Cardiac septum (tissue), 1 donor: Measurements from ENCODE around the gene APBA2. TPM values are rescaled to one million over a fixed set of nuclear protein-coding genes. Genes with fewer than 3 reads are reported as not detected.

ENCODE experiments used
- DNase-seq: peaks from one replicate; pipeline ENCODE4 v3.0.0-alpha.2; 2020; ENCODE audit warnings: low spot score
- intact Hi-C: fragments of 100-400 bp; cut with DNase I; formaldehyde crosslinking; loops from one replicate; pipeline ENCODE4 v1.14.0; 2022
- total RNA-seq: library from RNA; stranded (reverse); fragmentation: NEBNext Ultra II Directional; extraction: Animal tissue kit (Norgen Biotek cat#: 25700); gene quantifications from one replicate; pipeline ENCODE4 v1.2.1, GENCODE V29; 2021
- donor health status: DM: no; HTN: no; CAD: no.

APBA2 gene
- total RNA-seq, 1 donor from 2014 or later: 0.57 TPM

DNA sequence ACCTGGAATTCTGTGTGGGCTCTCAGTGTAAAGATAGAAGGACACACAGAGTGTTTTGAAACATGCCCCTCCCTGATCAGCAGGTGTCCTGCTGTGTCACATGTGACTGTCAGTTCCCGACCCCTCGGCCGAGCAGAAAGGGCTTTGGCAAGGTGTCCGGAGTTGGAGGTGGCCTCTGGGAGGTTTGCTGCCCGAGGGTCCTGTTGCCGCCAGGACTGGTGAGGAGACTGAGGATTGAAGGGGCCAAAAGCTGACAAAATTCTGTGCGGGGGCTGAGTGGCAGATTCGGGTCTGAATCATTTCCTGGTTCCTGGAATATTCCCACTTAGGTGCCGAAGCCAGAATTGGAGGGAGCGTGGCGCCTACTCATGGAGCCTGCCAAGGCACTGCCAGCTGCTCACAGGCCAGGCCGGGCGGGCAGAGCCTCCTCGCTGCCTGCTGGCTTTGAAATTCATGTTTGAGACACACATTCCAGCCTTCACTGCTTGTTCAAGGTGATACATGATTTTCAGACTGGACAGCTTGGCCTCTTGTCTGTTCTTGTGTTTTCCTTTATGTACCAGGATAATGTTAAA, 83.8 kb downstream of the APBA2 start:
- DNase-seq: peak; percentile 57
- intact Hi-C loops: no loop called here

DNA sequence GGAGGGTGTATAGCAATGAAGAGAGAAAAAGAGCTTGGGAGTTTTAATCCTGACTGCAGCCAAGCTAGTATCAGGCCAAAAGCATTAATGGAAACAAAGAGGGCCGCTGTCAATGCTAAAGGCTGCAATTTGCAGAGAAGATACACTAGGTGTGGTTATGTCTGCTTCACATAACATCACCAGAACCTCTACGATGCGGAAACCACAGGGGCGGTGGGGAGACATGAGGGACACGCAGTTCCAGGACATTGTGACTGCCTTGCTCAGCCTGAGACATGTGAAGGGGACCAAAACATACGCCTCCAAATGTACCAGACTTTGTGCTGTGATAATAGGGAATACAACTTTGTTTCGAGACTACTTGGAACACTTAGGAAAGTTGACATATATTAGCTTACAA, 88.4 kb downstream of the APBA2 start:
- intact Hi-C loops: no loop called here
- DNase-seq: no peak

- DNase-seq: no peak
- intact Hi-C loops: no loop called here
These were observed 90.0 kb downstream of the APBA2 start for GRCh38 chr15:28975766-28976179.

GRCh38 chr15:28977377-28978010, 91.7 kb downstream of the APBA2 start:
- no peak for DNase-seq

DNA sequence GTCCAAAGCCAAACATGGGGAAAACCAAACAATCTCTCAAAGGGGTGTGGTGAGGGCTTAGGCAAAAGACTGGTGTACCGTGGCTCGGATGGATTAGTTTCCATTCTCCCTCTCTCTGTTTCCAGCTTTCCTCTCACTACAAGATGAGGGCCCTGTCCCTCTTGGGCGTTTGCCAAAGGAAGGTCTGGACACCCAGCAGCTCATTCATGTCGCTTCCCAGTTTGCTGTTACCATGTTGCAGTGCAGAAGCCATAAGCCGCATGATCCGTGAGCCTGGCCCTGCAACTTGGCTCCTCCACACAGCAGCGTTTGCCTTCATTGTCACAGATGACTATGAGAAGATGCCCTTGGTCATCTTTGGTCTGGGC, 92.2 kb downstream of the APBA2 start:
- no peak for DNase-seq
- intact Hi-C loops: no loop called here

More at GRCh38 chr15:28977377-28978010, 91.7 kb downstream of the APBA2 start:
- intact Hi-C loops: loop anchor here (1.0 kb wide), 1 partner anchor 16 kb away; no protein-coding TSS in a partner anchor

DNA sequence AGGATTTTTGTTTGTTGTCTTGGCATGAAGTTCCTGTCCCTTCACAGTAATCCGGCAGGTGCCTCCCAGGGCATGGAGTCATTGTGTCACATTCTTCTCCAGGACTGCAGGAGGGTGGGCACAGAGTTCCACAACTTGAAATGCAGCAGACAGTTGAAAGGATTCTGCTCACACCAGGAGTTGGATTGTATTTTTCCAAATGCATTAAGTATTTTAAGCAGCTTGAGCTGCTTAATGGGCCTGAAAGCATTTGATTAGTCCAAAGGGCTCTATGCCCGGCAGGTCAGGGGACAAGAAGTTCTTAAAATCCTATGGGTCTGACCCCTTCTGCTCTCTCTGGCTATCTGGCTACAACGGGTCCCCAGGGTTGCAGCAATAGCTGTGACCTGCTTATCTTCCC, 92.9 kb downstream of the APBA2 start:
- intact Hi-C loops: no loop called here
- no peak for DNase-seq

GRCh38 chr15:28979208-28979841, 93.6 kb downstream of the APBA2 start:
- intact Hi-C loops: no loop called here
- no peak for DNase-seq

- DNase-seq: no peak
- intact Hi-C loops: no loop called here
These were observed 95.1 kb downstream of the APBA2 start for GRCh38 chr15:28980709-28981350.

DNA sequence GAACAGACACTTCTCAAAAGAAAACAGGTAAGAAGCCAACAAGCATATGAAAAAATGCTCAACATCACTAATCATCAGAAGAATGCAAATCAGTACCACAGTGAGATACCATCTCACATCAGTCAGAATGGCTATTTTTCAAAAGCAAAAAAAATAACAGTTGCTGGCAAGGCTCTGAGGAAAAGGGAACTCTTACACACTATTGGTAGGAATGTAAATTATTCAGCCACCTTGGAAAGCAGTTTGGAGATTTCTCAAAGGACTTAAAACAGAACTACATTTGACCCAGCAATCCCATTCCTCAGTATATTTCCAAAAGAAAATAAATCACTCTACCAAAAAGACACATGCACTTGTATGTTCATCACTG, 95.6 kb downstream of the APBA2 start:
- no peak for DNase-seq
- intact Hi-C loops: no loop called here

DNA sequence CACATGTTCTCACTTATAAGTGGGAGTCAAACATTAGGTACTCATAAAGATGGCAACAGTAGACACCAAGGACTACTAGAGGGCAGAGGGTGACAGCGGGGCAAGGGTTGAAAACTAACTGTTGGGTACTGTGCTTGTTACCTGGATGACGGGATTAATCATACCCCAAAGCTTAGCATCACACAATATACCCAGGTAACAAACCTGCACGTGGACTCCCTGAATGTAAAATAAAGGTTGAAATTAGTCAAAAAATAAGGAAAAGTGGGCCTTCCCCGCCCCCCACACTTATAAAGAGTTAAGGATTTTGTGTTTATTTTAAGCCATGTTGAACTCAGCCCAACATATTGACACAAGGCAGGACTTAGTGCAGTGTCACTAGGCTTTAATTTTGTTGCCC, 96.1 kb downstream of the APBA2 start:
- intact Hi-C loops: no loop called here
- no peak for DNase-seq

GRCh38 chr15:28982886-28983285, 97.1 kb downstream of the APBA2 start:
- intact Hi-C loops: no loop called here
- DNase-seq: no peak

- intact Hi-C loops: no loop called here
- no peak for DNase-seq
These were observed 97.9 kb downstream of the APBA2 start for GRCh38 chr15:28983432-28984311.

DNA sequence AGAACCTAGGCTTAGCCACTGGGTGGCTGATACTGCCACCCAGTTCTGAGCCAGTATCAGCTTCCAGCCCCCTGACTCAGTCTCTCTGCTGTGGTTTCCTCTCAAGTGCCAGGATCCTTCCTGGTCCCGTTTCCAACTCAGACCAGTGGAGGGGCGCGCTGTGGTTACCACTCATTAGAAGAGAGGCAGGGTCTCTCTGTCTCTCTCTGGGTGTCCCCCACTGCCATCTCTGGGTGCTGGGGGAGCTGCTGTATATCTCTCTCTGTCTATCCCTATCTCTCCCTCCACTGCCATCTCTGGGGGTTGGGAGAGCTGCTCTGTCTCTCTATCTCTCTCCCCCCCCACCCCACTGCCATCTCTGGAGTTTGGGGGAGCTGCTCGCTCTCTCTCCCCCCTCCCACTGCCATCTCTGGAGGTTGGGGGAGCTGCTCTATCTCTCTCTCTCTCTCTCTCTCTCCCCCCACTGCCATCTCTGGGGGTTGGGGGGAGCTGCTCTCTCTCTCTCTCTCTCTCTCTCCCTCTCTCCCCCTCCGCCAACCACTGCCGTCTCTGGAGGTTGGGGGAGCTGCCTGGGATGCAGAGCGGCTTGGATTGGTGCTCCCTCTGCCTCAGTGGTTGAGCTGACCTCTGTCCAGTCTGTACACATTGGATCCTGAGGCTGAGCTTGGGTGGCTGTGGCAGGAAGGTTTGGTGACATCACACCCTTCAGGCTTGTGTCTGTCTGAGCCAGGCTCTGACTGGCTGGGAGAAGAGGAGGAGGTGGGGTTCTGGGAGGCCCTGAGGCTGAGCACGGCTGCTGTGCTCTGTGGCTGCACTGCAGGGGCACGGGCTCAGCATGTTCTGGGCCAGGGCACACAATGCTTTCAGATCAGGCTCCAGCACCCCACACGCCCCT, 98.9 kb downstream of the APBA2 start:
- DNase-seq: no peak
- intact Hi-C loops: no loop called here

DNA sequence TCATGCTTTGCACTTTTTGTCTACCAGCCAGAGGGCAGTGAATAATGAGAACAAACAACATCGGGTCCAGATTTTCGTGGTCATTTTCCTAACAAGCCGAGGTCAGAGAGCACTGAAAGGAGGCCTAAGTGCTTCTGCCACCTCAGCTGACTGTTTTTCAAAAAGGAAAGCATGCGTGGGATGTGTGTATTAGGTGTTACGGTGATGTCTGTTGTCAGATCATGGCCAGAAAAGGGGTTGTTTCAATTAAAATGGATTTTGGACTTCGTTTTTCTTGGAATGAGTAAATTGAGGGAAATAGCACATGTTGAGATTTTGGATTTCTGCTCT, 99.5 kb downstream of the APBA2 start:
- intact Hi-C loops: no loop called here

GRCh38 chr15:28985691-28986090, 99.9 kb downstream of the APBA2 start:
- intact Hi-C loops: no loop called here
- DNase-seq: no peak

More for the DNA sequence above, 99.5 kb downstream of the APBA2 start:
- DNase-seq: no peak

GRCh38 chr15:28986108-28986507, 100.3 kb downstream of the APBA2 start:
- intact Hi-C loops: no loop called here
- DNase-seq: no peak

GRCh38 chr15:28986726-28987125, 101.0 kb downstream of the APBA2 start:
- DNase-seq: no peak
- intact Hi-C loops: no loop called here

GRCh38 chr15:28987337-28987736, 101.6 kb downstream of the APBA2 start:
- intact Hi-C loops: no loop called here
- DNase-seq: no peak

DNA sequence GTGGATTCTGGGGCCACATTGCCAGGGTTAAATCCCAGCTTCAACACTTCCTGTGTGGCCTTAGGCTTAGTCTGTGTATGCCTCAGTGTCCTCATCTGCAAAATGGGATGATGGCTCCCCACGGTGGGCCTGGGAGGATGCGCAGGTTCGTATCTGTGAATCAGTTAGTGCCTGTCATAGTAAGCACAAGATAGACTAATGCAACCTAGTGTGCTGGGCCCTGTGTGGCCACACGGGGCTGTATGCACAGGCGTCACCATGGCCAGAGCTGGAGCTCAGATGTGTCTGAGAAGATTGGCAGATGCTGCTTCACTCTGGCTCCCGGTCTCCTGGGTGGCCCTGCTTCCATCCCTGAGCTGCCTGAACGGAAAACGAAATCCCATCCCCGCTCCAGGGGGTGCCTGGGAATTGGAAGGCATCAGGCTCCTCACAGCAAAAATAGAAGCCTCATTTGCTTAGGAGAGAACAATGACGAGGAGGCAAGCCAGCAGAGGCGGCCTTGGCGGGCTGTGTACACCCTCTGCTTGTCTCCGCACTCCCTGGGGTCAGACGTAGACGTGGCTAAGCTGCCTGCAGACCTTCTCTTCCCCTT, 103.6 kb downstream of the APBA2 start:
- intact Hi-C loops: no loop called here
- DNase-seq: no peak
